Raji (cell line): Measurements from ENCODE around the gene HRCT1.

Experiments used
- POLR2A ChIP-seq: IDR thresholded peaks from 2 replicates; pipeline ENCODE4 v1.6.1; 2011; ENCODE audit warnings: low read depth, low read length, control low read depth; ENCODE audit not compliant: insufficient read depth

Gene HRCT1

GRCh38 chr9:35944841-35945240 is 38.8 kb downstream of the HRCT1 start:
- TF ChIP-seq POLR2A: no peak

- no peak for TF ChIP-seq POLR2A
These were observed 39.5 kb downstream of the HRCT1 start for GRCh38 chr9:35945341-35946018.

GRCh38 chr9:35948451-35948850 is 42.4 kb downstream of the HRCT1 start:
- no peak for TF ChIP-seq POLR2A

- no peak for TF ChIP-seq POLR2A
These were observed 42.9 kb downstream of the HRCT1 start for GRCh38 chr9:35948901-35949318.

- no peak for TF ChIP-seq POLR2A
These were observed 45.7 kb downstream of the HRCT1 start for GRCh38 chr9:35951736-35952135.

GRCh38 chr9:35952526-35953191 is 46.7 kb downstream of the HRCT1 start:
- no peak for TF ChIP-seq POLR2A

GRCh38 chr9:35954942-35955546 is 49.0 kb downstream of the HRCT1 start:
- no peak for TF ChIP-seq POLR2A

- TF ChIP-seq POLR2A: no peak
These were observed 50.6 kb downstream of the HRCT1 start for GRCh38 chr9:35956651-35957050.
